Measurements from ENCODE around the gene BMP8B.

The BMP8B gene

DNA sequence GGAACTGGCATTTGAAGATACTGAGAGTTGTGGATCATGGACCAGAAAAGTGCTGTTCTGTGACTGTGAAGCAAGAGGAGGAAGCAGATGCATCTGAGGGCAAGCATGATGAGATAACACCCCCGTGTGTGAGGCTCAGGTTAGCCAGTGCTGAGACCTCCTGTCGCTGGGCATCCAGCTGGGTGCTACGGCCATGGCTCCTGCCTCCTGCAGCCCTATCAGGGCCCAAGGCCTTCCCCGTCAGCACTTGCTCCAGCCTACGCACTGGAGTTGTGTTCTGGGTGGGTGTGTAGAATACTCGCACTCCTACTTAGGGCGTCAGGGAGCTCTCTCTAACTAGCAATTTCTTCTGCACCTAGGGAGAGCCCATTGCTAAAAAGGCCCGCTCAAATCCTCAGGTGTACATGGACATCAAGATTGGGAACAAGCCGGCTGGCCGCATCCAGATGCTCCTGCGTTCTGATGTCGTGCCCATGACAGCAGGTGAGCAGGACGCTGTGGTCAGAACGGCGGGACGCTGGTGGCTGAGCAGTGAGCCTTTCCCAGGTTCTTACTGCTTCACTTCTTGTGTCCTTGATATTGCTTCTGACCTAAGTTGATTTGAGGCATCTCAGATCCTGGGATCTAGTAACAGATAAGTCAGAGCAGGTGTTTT lies 43.5 kb downstream of the BMP8B start:
- Histone ChIP-seq H2BK5ac (ENCODE audit: low read depth, low read length, poor library complexity, severe bottlenecking) (no peak overlapping the region), H3K4me3 (ENCODE audit: insufficient read depth in 1 of 2, low read depth in 1 of 2, low read length in 2 of 2) (no peak overlapping the region), H2BK15ac (ENCODE audit: low read depth, poor library complexity, severe bottlenecking) (no peak overlapping the region), H3K4me2 (ENCODE audit: low read length, poor library complexity, severe bottlenecking) (no peak overlapping the region), H2AFZ (ENCODE audit: low read depth, low read length) (no peak overlapping the region), H2AK5ac (ENCODE audit: low read length, severe bottlenecking) (no peak overlapping the region), H3K79me1 (replicated peaks; ENCODE audit: low read length, poor library complexity, severe bottlenecking) (peaks cover 26% of the 10 kb centered on the region), H3K27ac (ENCODE audit: low read length, poor library complexity, severe bottlenecking) (no peak overlapping the region), H3K36me3 (ENCODE audit: control insufficient read depth in 1 of 2, insufficient read depth in 2 of 2, low read depth in 1 of 2, low read length in 2 of 2) (peaks cover 41 to 96% of the 10 kb centered on the region in 2 experiments), H3K18ac (ENCODE audit: low read depth in 1 of 2, low read length in 2 of 2) (no peak overlapping the region), H3K14ac (ENCODE audit: low read length in 2 of 2) (no peak overlapping the region), H2BK12ac (ENCODE audit: low read length in 2 of 2) (no peak overlapping the region), H3K9ac (ENCODE audit: low read length) (no peak overlapping the region), H2BK120ac (ENCODE audit: low read depth, low read length) (no peak overlapping the region), H3K4ac (ENCODE audit: low read depth in 1 of 2, low read length in 2 of 2) (no peak overlapping the region), H3K23ac (ENCODE audit: low read length in 2 of 2) (no peak overlapping the region), H3K27me3 (ENCODE audit: control insufficient read depth in 1 of 2, insufficient read depth in 1 of 2, low read length in 2 of 2) (no peaks in the 10 kb centered on the region), H3K4me1 (ENCODE audit: control insufficient read depth, insufficient read depth, low read depth, low read length) (no peaks in the 10 kb centered on the region), H4K91ac (ENCODE audit: low read length) (no peak overlapping the region), H4K8ac (ENCODE audit: low read length) (no peak overlapping the region), H3K9me3 (ENCODE audit: control insufficient read depth, low read length) (no peaks in the 10 kb centered on the region)
- WGBS = 96% methylated on average over 16 of the region's 16 CpGs
- DNase-seq = no peak

DNA sequence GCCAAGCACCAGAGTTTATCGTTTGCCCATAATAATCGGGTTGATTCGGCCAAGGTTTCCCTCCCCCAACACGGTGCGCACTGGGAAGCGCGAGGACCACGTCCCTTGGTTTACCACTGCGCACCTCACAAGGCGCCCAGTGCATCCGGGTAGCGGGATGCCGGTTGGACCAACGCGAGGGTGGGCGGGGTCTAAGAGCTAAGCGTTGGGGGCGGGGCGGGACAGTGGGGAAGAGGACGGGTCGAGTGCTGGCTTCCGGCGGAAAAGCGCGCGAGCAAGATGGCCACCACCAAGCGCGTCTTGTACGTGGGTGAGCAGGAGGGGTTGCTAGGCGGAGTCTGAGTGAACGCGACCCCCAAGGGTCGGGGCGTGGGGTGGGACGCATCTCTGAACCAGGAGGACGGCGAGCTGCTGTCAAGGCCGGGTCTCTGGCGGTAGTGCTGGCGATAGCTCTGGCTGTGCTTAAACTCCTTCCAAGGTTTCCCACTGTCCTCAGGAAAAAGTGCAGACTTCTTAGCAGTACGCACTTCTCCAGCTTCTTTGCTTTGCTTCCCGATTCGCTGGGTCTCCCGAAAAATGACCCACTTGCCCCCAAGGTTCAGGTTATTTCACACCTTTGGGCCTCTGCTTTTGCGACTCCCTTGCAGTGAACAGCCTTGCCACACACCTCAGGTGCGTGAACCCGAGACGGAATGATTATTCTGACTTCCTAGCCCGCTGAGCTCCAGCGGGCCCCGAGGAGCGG lies 49.9 kb downstream of the BMP8B start, which contains the start of gene PPIE:
TSS of gene PPIE (plus strand) at position 261 of the 745 bp plus-strand sequence. CDS start at position 280, 19 bp downstream.
- H3K4ac ChIP-seq (ENCODE audit: low read depth in 1 of 2, low read length in 2 of 2) = peak within 1 kb of the TSS; percentile 42 to 85
- peak; percentile 86 for DNase-seq
- no peaks in the 10 kb centered on the region for H3K9me3 ChIP-seq (ENCODE audit: control insufficient read depth, low read length)
- H2BK5ac ChIP-seq (ENCODE audit: low read depth, low read length, poor library complexity, severe bottlenecking) = no peak within 1 kb of the TSS
- H3K9ac ChIP-seq (ENCODE audit: low read length) = peak within 1 kb of the TSS; percentile 91
- peaks cover 6% of the 10 kb centered on the region for H3K4me1 ChIP-seq (ENCODE audit: control insufficient read depth, insufficient read depth, low read depth, low read length)
- H2BK120ac ChIP-seq (ENCODE audit: low read depth, low read length) = no peak within 1 kb of the TSS
- H3K27ac ChIP-seq (ENCODE audit: low read length, poor library complexity, severe bottlenecking) = peak within 1 kb of the TSS; percentile 21
- H3K14ac ChIP-seq (ENCODE audit: low read length in 2 of 2) = peak within 1 kb of the TSS in 1 of 2 experiments; percentile 89
- WGBS = 1% methylated on average over 52 of the region's 52 CpGs
- peak within 1 kb of the TSS; percentile 48 for H4K91ac ChIP-seq (ENCODE audit: low read length)
- no peak within 1 kb of the TSS for H3K23ac ChIP-seq (ENCODE audit: low read length in 2 of 2)
- H2BK12ac ChIP-seq (ENCODE audit: low read length in 2 of 2) = no peak within 1 kb of the TSS
- peaks cover 8 to 39% of the 10 kb centered on the region in 2 experiments for H3K36me3 ChIP-seq (ENCODE audit: control insufficient read depth in 1 of 2, insufficient read depth in 2 of 2, low read depth in 1 of 2, low read length in 2 of 2)
- peaks cover 20 to 23% of the 10 kb centered on the region in 2 experiments for H3K27me3 ChIP-seq (ENCODE audit: control insufficient read depth in 1 of 2, insufficient read depth in 1 of 2, low read length in 2 of 2)
- peak within 1 kb of the TSS; percentile 60 for H2BK15ac ChIP-seq (ENCODE audit: low read depth, poor library complexity, severe bottlenecking)
- H3K18ac ChIP-seq (ENCODE audit: low read depth in 1 of 2, low read length in 2 of 2) = peak within 1 kb of the TSS; percentile 60 to 95
- H2AK5ac ChIP-seq (ENCODE audit: low read length, severe bottlenecking) = no peak within 1 kb of the TSS
- peak within 1 kb of the TSS; percentile 91 for H2AFZ ChIP-seq (ENCODE audit: low read depth, low read length)
- H3K4me2 ChIP-seq (ENCODE audit: low read length, poor library complexity, severe bottlenecking) = peak within 1 kb of the TSS; percentile 75
- peak within 1 kb of the TSS; percentile 86 for H4K8ac ChIP-seq (ENCODE audit: low read length)
- H3K4me3 ChIP-seq (ENCODE audit: insufficient read depth in 1 of 2, low read depth in 1 of 2, low read length in 2 of 2) = peak within 1 kb of the TSS; percentile 74 to 95
- H3K79me1 ChIP-seq (replicated peaks; ENCODE audit: low read length, poor library complexity, severe bottlenecking) = peaks cover 24% of the 10 kb centered on the region

GRCh38 chr1:39737546-39738169 lies 51.0 kb downstream of the BMP8B start:
- no peak overlapping the region for H2BK5ac ChIP-seq (ENCODE audit: low read depth, low read length, poor library complexity, severe bottlenecking)
- H3K18ac ChIP-seq (ENCODE audit: low read depth in 1 of 2, low read length in 2 of 2) = no peak overlapping the region
- no peak overlapping the region for H3K4me2 ChIP-seq (ENCODE audit: low read length, poor library complexity, severe bottlenecking)
- peak; percentile 24 for DNase-seq
- peak overlapping the region in 1 of 2 experiments; percentile 19 for H2BK12ac ChIP-seq (ENCODE audit: low read length in 2 of 2)
- H3K79me1 ChIP-seq (replicated peaks; ENCODE audit: low read length, poor library complexity, severe bottlenecking) = peaks cover 15% of the 10 kb centered on the region
- no peak overlapping the region for H2AK5ac ChIP-seq (ENCODE audit: low read length, severe bottlenecking)
- no peak overlapping the region for H3K4ac ChIP-seq (ENCODE audit: low read depth in 1 of 2, low read length in 2 of 2)
- H4K91ac ChIP-seq (ENCODE audit: low read length) = no peak overlapping the region
- H2AFZ ChIP-seq (ENCODE audit: low read depth, low read length) = no peak overlapping the region
- H3K27ac ChIP-seq (ENCODE audit: low read length, poor library complexity, severe bottlenecking) = no peak overlapping the region
- no peak overlapping the region for H2BK120ac ChIP-seq (ENCODE audit: low read depth, low read length)
- WGBS = 95% methylated on average over 4 of the region's 9 CpGs
- H3K4me1 ChIP-seq (ENCODE audit: control insufficient read depth, insufficient read depth, low read depth, low read length) = peaks cover 6% of the 10 kb centered on the region
- H3K9ac ChIP-seq (ENCODE audit: low read length) = no peak overlapping the region
- H3K27me3 ChIP-seq (ENCODE audit: control insufficient read depth in 1 of 2, insufficient read depth in 1 of 2, low read length in 2 of 2) = peaks cover 27 to 33% of the 10 kb centered on the region in 2 experiments
- H3K4me3 ChIP-seq (ENCODE audit: insufficient read depth in 1 of 2, low read depth in 1 of 2, low read length in 2 of 2) = no peak overlapping the region
- no peaks in the 10 kb centered on the region for H3K9me3 ChIP-seq (ENCODE audit: control insufficient read depth, low read length)
- H3K36me3 ChIP-seq (ENCODE audit: control insufficient read depth in 1 of 2, insufficient read depth in 2 of 2, low read depth in 1 of 2, low read length in 2 of 2) = peaks cover 3 to 27% of the 10 kb centered on the region in 2 experiments
- H3K23ac ChIP-seq (ENCODE audit: low read length in 2 of 2) = no peak overlapping the region
- H2BK15ac ChIP-seq (ENCODE audit: low read depth, poor library complexity, severe bottlenecking) = no peak overlapping the region
- no peak overlapping the region for H4K8ac ChIP-seq (ENCODE audit: low read length)
- no peak overlapping the region for H3K14ac ChIP-seq (ENCODE audit: low read length in 2 of 2)

- H4K8ac ChIP-seq (ENCODE audit: low read length) = no peak overlapping the region
- H3K14ac ChIP-seq (ENCODE audit: low read length in 2 of 2) = no peak overlapping the region
- H2AK5ac ChIP-seq (ENCODE audit: low read length, severe bottlenecking) = no peak overlapping the region
- H3K9me3 ChIP-seq (ENCODE audit: control insufficient read depth, low read length) = no peaks in the 10 kb centered on the region
- no peak overlapping the region for H2BK120ac ChIP-seq (ENCODE audit: low read depth, low read length)
- H3K9ac ChIP-seq (ENCODE audit: low read length) = no peak overlapping the region
- H3K27ac ChIP-seq (ENCODE audit: low read length, poor library complexity, severe bottlenecking) = no peak overlapping the region
- peaks cover 0 to 8% of the 10 kb centered on the region in 2 experiments for H3K36me3 ChIP-seq (ENCODE audit: control insufficient read depth in 1 of 2, insufficient read depth in 2 of 2, low read depth in 1 of 2, low read length in 2 of 2)
- no peak overlapping the region for H3K4me2 ChIP-seq (ENCODE audit: low read length, poor library complexity, severe bottlenecking)
- no peak overlapping the region for H3K18ac ChIP-seq (ENCODE audit: low read depth in 1 of 2, low read length in 2 of 2)
- H3K4ac ChIP-seq (ENCODE audit: low read depth in 1 of 2, low read length in 2 of 2) = no peak overlapping the region
- H2BK12ac ChIP-seq (ENCODE audit: low read length in 2 of 2) = no peak overlapping the region
- peaks cover 11% of the 10 kb centered on the region for H3K79me1 ChIP-seq (replicated peaks; ENCODE audit: low read length, poor library complexity, severe bottlenecking)
- no peak overlapping the region for H3K23ac ChIP-seq (ENCODE audit: low read length in 2 of 2)
- peaks cover 6% of the 10 kb centered on the region for H3K4me1 ChIP-seq (ENCODE audit: control insufficient read depth, insufficient read depth, low read depth, low read length)
- H3K4me3 ChIP-seq (ENCODE audit: insufficient read depth in 1 of 2, low read depth in 1 of 2, low read length in 2 of 2) = no peak overlapping the region
- H2BK15ac ChIP-seq (ENCODE audit: low read depth, poor library complexity, severe bottlenecking) = no peak overlapping the region
- H2BK5ac ChIP-seq (ENCODE audit: low read depth, low read length, poor library complexity, severe bottlenecking) = no peak overlapping the region
- H4K91ac ChIP-seq (ENCODE audit: low read length) = no peak overlapping the region
- H2AFZ ChIP-seq (ENCODE audit: low read depth, low read length) = no peak overlapping the region
- WGBS = 73% methylated on average over 2 of the region's 3 CpGs
- DNase-seq = no peak
- H3K27me3 ChIP-seq (ENCODE audit: control insufficient read depth in 1 of 2, insufficient read depth in 1 of 2, low read length in 2 of 2) = peaks cover 33 to 49% of the 10 kb centered on the region in 2 experiments
Measured at GRCh38 chr1:39735731-39736130, 52.9 kb downstream of the BMP8B start.
